HCT116 (cell line): ENCODE data around the gene RFPL2. TPM values are rescaled to one million over a fixed set of nuclear protein-coding genes. Genes with fewer than 3 reads are reported as not detected.

ENCODE experiments used
- ATAC-seq: fragments of 200-7000 bp; cut with Tn5 transposase; 2 replicates; pipeline ENCODE4 v1.9.1; 2020; ENCODE audit warnings: mild to moderate bottlenecking, moderate library complexity
- BruUV-seq: library from RNA; stranded (reverse); fragments of 400-500 nt; replicated peaks from 2 replicates; lab custom pipeline; 2021; lab: Mats Ljungman, UMichigan
- CTCF ChIA-PET: fragments of 300-600 bp; sonication (Branson Sonifier 250); formaldehyde crosslinking; loops from one replicate; lab custom pipeline; 2021; ENCODE audit warnings: antibody characterized with exemption; lab: Charles Lee
- POLR2A ChIA-PET: fragments of 300-600, 350-600 bp; sonication (Branson Sonifier 250); formaldehyde crosslinking; loops from one replicate; lab custom pipeline; 2021; ENCODE audit warnings: antibody characterized with exemption; lab: Charles Lee
- RAD21 ChIA-PET, 2 experiments: fragments of 300-600 bp; sonication (Branson Sonifier 250); formaldehyde crosslinking; loops; one replicate each; lab custom pipeline; 2023; ENCODE audit warnings: low total read pairs in 2 of 2; ENCODE audit not compliant: uncharacterized antibody in 2 of 2, unreplicated experiment in 2 of 2, low non-redundant PET in 1 of 2; lab: Charles Lee
- DNase-seq: peaks from one replicate; pipeline ENCODE4 v3.0.0-alpha.2; 2010; ENCODE audit warnings: low read depth, low spot score
- H2AFZ ChIP-seq: fragments of 200-600 bp; shearing (Covaris generic), sonication (generic); 2 replicates; pipeline ENCODE4 v1.6.1; 2017; ENCODE audit warnings: low read depth, mixed run types, mixed read lengths, antibody characterized with exemption, low read length; ENCODE audit not compliant: poor library complexity, severe bottlenecking
- H3K27ac ChIP-seq: 2 replicates; pipeline ENCODE4 v1.5.1; 2012; ENCODE audit warnings: low read depth, low read length
- H3K27me3 ChIP-seq: fragments of 200-600 bp; sonication (generic); 2 replicates; pipeline ENCODE4 v1.6.1; 2016; ENCODE audit warnings: mixed run types, low read length, mixed read lengths; ENCODE audit not compliant: insufficient read depth
- H3K36me3 ChIP-seq, 2 experiments: fragments of 200-500 bp in 1 of 2; fragments of 200-600 bp in 1 of 2; sonication (Bioruptor generic) in 1 of 2; sonication (generic) in 1 of 2; 2 replicates each; pipeline versions ENCODE4 v1.5.1 to v1.6.1; 2014 to 2016; ENCODE audit warnings: low read length in 2 of 2, inconsistent platforms in 1 of 2, mixed read lengths in 1 of 2, mixed run types in 1 of 2; ENCODE audit not compliant: insufficient read depth in 2 of 2, control insufficient read depth in 1 of 2
- H3K4me1 ChIP-seq, 2 experiments: fragments of 200-600 bp in 1 of 2; sonication (generic) in 1 of 2; 2 replicates each; pipeline versions ENCODE4 v1.5.1 to v1.6.1; 2012 to 2017; ENCODE audit warnings: low read length in 2 of 2, inconsistent platforms in 1 of 2, mild to moderate bottlenecking in 1 of 2, mixed read lengths in 1 of 2, mixed run types in 1 of 2, moderate library complexity in 1 of 2; ENCODE audit not compliant: insufficient read depth in 2 of 2, control insufficient read depth in 1 of 2
- H3K4me2 ChIP-seq: fragments of 200-600 bp; sonication (generic); 2 replicates; pipeline ENCODE4 v1.6.1; 2017; ENCODE audit warnings: mixed run types, low read length, mixed read lengths
- H3K4me3 ChIP-seq, 2 experiments: fragments of 200-600 bp in 1 of 2; sonication (generic) in 1 of 2; replicated peaks in 1 of 2; 2 replicates each; pipeline ENCODE4 v1.5.1; 2011 to 2016; ENCODE audit warnings: low read length in 2 of 2, control low read depth in 1 of 2, low read depth in 1 of 2, mild to moderate bottlenecking in 1 of 2, mixed read lengths in 1 of 2, mixed run types in 1 of 2
- H3K79me2 ChIP-seq: fragments of 200-600 bp; sonication (generic); 2 replicates; pipeline ENCODE4 v1.6.1; 2017; ENCODE audit warnings: mild to moderate bottlenecking, mixed run types, low read length, moderate library complexity, mixed read lengths; ENCODE audit not compliant: insufficient read depth
- H3K9ac ChIP-seq: fragments of 200-600 bp; sonication (generic); 2 replicates; pipeline ENCODE4 v1.6.1; 2016; ENCODE audit warnings: low read length, mixed read lengths
- H3K9me2 ChIP-seq: fragments of 200-600 bp; sonication (generic), shearing (Covaris generic); 2 replicates; pipeline ENCODE4 v1.6.1; 2017; ENCODE audit warnings: mixed run types, mild to moderate bottlenecking, moderate library complexity; ENCODE audit not compliant: insufficient read depth
- H3K9me3 ChIP-seq, 2 experiments: fragments of 200-500 bp in 1 of 2; fragments of 200-600 bp in 1 of 2; sonication (Bioruptor generic) in 1 of 2; sonication (generic) in 1 of 2; 2 replicates each; pipeline ENCODE4 v1.6.1; 2014 to 2017; ENCODE audit warnings: low read length in 2 of 2, mixed read lengths in 2 of 2, inconsistent platforms in 1 of 2, low read depth in 1 of 2, mild to moderate bottlenecking in 1 of 2, mixed run types in 1 of 2, moderate library complexity in 1 of 2; ENCODE audit not compliant: control insufficient read depth in 1 of 2, insufficient read depth in 1 of 2
- H4K20me1 ChIP-seq: fragments of 200-600 bp; sonication (generic), shearing (Covaris generic); 2 replicates; pipeline ENCODE4 v1.6.1; 2017; ENCODE audit warnings: mixed run types, mild to moderate bottlenecking, moderate library complexity; ENCODE audit not compliant: insufficient read depth
- ATF3 ChIP-seq: IDR thresholded peaks from 2 replicates; pipeline ENCODE4 v1.6.1; 2012
- CBX3 ChIP-seq: IDR thresholded peaks from 2 replicates; pipeline ENCODE4 v1.6.1; 2012; ENCODE audit warnings: low read depth
- EGR1 ChIP-seq: IDR thresholded peaks from 2 replicates; pipeline ENCODE4 v1.6.1; 2012; ENCODE audit warnings: low read depth
- EZH2phosphoT487 ChIP-seq: fragments of 200-600 bp; IDR thresholded peaks from 2 replicates; pipeline ENCODE4 v1.6.1; 2018; ENCODE audit warnings: antibody characterized with exemption, borderline replicate concordance
- MAX ChIP-seq: IDR thresholded peaks from 2 replicates; pipeline ENCODE4 v1.6.1; 2012
- ZFX ChIP-seq: fragments of 450-650 bp; IDR thresholded peaks from 2 replicates; pipeline ENCODE4 v1.6.1; 2017
- intact Hi-C: fragments of 100-400 bp; cut with micrococcal nuclease; formaldehyde crosslinking; loops from 2 replicates; pipeline ENCODE4 v1.10.0; 2022
- total RNA-seq: library from RNA; stranded (reverse); gene quantifications from one replicate; pipeline ENCODE4 v1.2.1, GENCODE V29; 2021; ENCODE audit not compliant: unreplicated experiment

RFPL2 gene
- total RNA-seq, 1 experiment from 2014 or later, result 0.61 TPM

GRCh38 chr22:32202161-32202538 is 2.7 kb downstream of the RFPL2 start:
- H3K27me3 ChIP-seq, result no peaks in the 10 kb centered on the region
- H2AFZ ChIP-seq, result no peak overlapping the region
- ATAC-seq (no peak), DNase-seq (no peak)
- H3K4me2 ChIP-seq, result peak overlapping the region; percentile 35
- 0 out of 2 replicates have a peak overlapping the region, but pooled peaks have one; percentile 30 for H3K27ac ChIP-seq
- no peak overlapping the region for H3K9ac ChIP-seq
- intact Hi-C loops, result loop anchor here (10.0 kb wide), 2 partner anchors 173 to 273 kb away; partner anchors contain the start of gene FBXO7
- no peak overlapping the region for H3K4me3 ChIP-seq
- CTCF ChIA-PET, result interaction anchor here (1.0 to 1.4 kb wide), 5 partner anchors 24 to 232 kb away, joined by 3 to 10 read pairs (median 3); no protein-coding TSS in a partner anchor
- no peak for TF ChIP-seq EZH2phosphoT487
- H3K79me2 ChIP-seq, result no peaks in the 10 kb centered on the region
- POLR2A ChIA-PET, result no interaction called here
- H3K36me3 ChIP-seq, result no peaks in the 10 kb centered on the region
- H3K4me1 ChIP-seq, result peaks cover 23 to 43% of the 10 kb centered on the region in 2 experiments
- BruUV-seq, result no TSS peak
- H3K9me3 ChIP-seq, result no peaks in the 10 kb centered on the region
- H4K20me1 ChIP-seq, result no peaks in the 10 kb centered on the region
- RAD21 ChIA-PET, result interaction anchor here in 1 of 2 experiments (0.8 kb wide), 1 partner anchor 242 kb away, joined by 3 read pairs; no protein-coding TSS in a partner anchor
- no peaks in the 10 kb centered on the region for H3K9me2 ChIP-seq

GRCh38 chr22:32200752-32201151 is 4.1 kb downstream of the RFPL2 start:
- ChIA-PET RAD21 (no interaction called here), CTCF (interaction anchor here (1.4 kb wide), 1 partner anchor 224 kb away, joined by 3 read pairs; no protein-coding TSS in a partner anchor), POLR2A (no interaction called here)
- Histone ChIP-seq H3K4me2 (no peak overlapping the region), H4K20me1 (no peaks in the 10 kb centered on the region), H3K9ac (no peak overlapping the region), H3K9me3 (no peaks in the 10 kb centered on the region), H3K79me2 (no peaks in the 10 kb centered on the region), H3K4me3 (no peak overlapping the region), H3K9me2 (no peaks in the 10 kb centered on the region), H3K27ac (no peak overlapping the region), H3K4me1 (peaks cover 13 to 29% of the 10 kb centered on the region in 2 experiments), H3K27me3 (0 out of 2 replicates have a peak, but pooled peaks cover 5% of the 10 kb centered on the region), H2AFZ (no peak overlapping the region), H3K36me3 (no peaks in the 10 kb centered on the region)
- BruUV-seq, result no TSS peak
- ATAC-seq (no peak), DNase-seq (no peak)
- TF ChIP-seq MAX (no peak), ATF3 (no peak), ZFX (no peak), EGR1 (no peak), CBX3 (no peak)
- intact Hi-C loops, result loop anchor here (10.0 kb wide), 2 partner anchors 174 to 274 kb away; partner anchors contain the start of gene FBXO7
